Right kidney (tissue), 1 donor: Measurements from ENCODE around the gene KDR.

Experiments
- DNase-seq: peaks from one replicate; pipeline ENCODE4 v3.0.0-alpha.2; 2016

The KDR gene

GRCh38 chr4:55124322-55125076 lies 896 bp downstream of the KDR start:
- no peak for DNase-seq

GRCh38 chr4:55123791-55124190 lies 1.6 kb downstream of the KDR start:
- DNase-seq: no peak

GRCh38 chr4:55122235-55122634 lies 3.2 kb downstream of the KDR start:
- no peak for DNase-seq

- DNase-seq: no peak
Measured at GRCh38 chr4:55121246-55121645, 4.1 kb downstream of the KDR start.

- DNase-seq: no peak
Measured at GRCh38 chr4:55118397-55118796, 7.0 kb downstream of the KDR start.

- no peak for DNase-seq
Measured at GRCh38 chr4:55117511-55117910, 7.9 kb downstream of the KDR start.

- DNase-seq: no peak
Measured at GRCh38 chr4:55116450-55116849, 8.9 kb downstream of the KDR start.

- DNase-seq: no peak
Measured at GRCh38 chr4:55111601-55112000, 13.8 kb downstream of the KDR start.

GRCh38 chr4:55110131-55110530 lies 15.3 kb downstream of the KDR start:
- DNase-seq: no peak

GRCh38 chr4:55107054-55107453 lies 18.3 kb downstream of the KDR start:
- no peak for DNase-seq

GRCh38 chr4:55103224-55103623 lies 22.2 kb downstream of the KDR start:
- no peak for DNase-seq

- DNase-seq: no peak
Measured at GRCh38 chr4:55099816-55100215, 25.6 kb downstream of the KDR start.

- no peak for DNase-seq
Measured at GRCh38 chr4:55098456-55099204, 26.8 kb downstream of the KDR start.

- DNase-seq: no peak
Measured at GRCh38 chr4:55096619-55097018, 28.8 kb downstream of the KDR start.

GRCh38 chr4:55096045-55096444 lies 29.4 kb downstream of the KDR start:
- no peak for DNase-seq

- DNase-seq: no peak
Measured at GRCh38 chr4:55092504-55092903, 32.9 kb downstream of the KDR start.

GRCh38 chr4:55089916-55090315 lies 35.5 kb downstream of the KDR start:
- no peak for DNase-seq

GRCh38 chr4:55087913-55088260 lies 37.5 kb downstream of the KDR start:
- DNase-seq: no peak

- DNase-seq: no peak
Measured at GRCh38 chr4:55087009-55087912, 38.1 kb downstream of the KDR start.

- no peak for DNase-seq
Measured at GRCh38 chr4:55086578-55086977, 38.8 kb downstream of the KDR start.

- DNase-seq: no peak
Measured at GRCh38 chr4:55083735-55084134, 41.7 kb downstream of the KDR start.

GRCh38 chr4:55082756-55083155 lies 42.6 kb downstream of the KDR start:
- DNase-seq: no peak
